GM12875 (cell line): ENCODE results near the gene CPNE2.

Experiments
- H3K4me3 ChIP-seq: one replicate; pipeline ENCODE4 v1.5.1; 2011; ENCODE audit warnings: low read depth, low read length, control low read depth
- TF ChIP-seq, protein P1 (sequence below): IDR thresholded peaks from 2 replicates; pipeline ENCODE4 v1.5.1; 2011; ENCODE audit warnings: low read depth, mild to moderate bottlenecking, control low read depth, inconsistent platforms, low read length, moderate library complexity, borderline replicate concordance; ENCODE audit not compliant: insufficient read depth

Gene CPNE2

DNA sequence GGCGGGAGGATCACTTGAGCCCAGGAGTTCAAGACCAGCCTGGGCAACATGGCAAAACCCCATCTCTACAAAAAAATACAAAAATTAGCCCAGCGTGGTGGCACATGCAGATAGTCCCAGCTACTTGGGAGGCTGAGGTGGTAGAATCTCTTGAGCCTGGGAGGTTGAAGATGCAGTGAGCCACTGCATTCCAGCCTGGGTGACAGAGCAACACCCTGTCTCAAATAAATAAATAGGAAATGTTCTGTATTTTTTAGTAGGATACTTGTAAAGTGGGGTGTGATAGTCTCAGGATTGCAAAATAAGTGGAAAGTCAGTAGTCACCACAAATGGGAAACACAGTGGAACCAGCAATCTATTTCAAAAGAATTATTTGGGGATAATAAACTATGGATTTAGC lies 97.8 kb downstream of the CPNE2 start:
- no peak overlapping the region for H3K4me3 ChIP-seq
- TF ChIP-seq, protein P1, sequence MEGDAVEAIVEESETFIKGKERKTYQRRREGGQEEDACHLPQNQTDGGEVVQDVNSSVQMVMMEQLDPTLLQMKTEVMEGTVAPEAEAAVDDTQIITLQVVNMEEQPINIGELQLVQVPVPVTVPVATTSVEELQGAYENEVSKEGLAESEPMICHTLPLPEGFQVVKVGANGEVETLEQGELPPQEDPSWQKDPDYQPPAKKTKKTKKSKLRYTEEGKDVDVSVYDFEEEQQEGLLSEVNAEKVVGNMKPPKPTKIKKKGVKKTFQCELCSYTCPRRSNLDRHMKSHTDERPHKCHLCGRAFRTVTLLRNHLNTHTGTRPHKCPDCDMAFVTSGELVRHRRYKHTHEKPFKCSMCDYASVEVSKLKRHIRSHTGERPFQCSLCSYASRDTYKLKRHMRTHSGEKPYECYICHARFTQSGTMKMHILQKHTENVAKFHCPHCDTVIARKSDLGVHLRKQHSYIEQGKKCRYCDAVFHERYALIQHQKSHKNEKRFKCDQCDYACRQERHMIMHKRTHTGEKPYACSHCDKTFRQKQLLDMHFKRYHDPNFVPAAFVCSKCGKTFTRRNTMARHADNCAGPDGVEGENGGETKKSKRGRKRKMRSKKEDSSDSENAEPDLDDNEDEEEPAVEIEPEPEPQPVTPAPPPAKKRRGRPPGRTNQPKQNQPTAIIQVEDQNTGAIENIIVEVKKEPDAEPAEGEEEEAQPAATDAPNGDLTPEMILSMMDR: no peak

DNA sequence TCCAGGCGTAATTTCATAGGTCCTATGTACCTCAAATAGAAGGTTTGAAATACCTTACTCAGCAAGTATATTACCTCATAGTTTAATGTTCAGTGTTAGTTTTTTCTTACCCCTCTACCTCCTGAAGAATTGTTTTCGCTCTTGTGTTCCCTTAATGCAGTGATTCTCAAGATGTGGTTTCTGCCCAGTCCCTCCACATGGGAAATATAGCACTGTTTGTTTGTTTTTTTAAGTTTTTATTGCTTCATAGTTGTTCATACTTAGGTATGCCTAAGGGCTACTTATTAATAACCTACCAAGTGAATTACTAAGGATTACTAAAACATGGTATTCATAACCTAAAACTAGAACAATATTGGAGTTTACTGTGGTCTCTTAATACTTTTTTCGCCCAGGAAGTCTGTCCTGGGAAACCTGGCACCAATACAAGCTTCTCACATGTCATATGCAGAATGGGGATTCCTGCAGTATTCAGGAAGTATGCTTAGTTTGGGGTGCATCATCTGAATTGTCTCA lies 98.7 kb downstream of the CPNE2 start:
- TF ChIP-seq, protein P1: no peak
- no peak overlapping the region for H3K4me3 ChIP-seq

DNA sequence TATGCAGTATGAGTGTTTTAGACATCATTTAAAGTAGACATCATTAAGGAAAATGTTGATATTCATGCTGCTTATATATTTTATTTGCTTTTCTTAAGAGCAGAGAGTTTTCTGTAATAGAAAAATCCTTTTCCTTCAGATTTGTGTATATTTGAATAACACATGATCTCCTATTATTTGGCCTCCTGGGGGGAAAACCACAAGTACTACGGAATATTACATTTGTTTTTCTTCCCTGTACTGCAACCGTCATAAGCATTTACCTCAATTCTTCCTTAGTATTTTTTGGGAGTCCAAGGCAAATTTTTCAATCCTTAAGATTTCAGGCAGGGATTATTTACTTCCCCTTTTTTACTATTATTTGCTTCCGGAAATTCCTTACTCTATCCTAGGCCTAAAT lies 99.8 kb downstream of the CPNE2 start:
- TF ChIP-seq, protein P1: no peak
- H3K4me3 ChIP-seq: no peak overlapping the region

DNA sequence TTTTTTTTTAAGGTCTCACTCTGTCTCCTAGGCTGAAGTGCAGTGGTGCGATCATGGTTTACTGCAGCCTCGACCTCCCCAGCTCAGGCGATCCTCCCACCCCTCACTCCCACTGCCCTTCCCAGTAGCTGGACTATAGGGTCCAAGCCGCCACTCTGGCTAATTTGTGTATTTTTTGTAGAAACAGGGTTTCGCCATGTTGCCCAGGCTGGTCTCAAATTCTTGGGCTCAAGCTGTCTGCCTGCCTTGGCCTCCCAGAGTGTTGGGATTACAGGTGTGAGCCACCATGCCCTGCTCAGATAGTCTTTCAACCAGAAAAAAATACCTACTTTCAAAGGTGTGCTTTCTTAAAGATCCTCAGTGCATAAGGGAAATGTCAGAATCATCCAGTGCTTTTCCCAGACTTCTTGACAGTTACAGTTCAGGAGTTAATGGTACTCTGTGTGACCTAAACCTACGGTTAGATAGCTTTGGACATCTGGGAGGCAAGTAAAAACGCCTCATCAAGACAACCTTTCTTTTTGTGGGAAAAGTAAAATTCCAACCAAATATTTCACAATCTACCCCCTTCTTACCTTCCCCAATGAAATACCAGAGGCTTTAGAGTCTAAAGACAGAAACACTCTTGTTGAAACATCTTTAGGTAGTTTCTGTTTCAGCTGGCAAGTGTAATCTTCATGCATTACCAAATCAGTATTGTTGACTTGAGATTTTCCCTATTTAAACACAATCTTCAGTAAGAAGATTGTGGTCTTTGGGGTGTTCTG lies 100.5 kb downstream of the CPNE2 start:
- TF ChIP-seq, protein P1: no peak
- no peak overlapping the region for H3K4me3 ChIP-seq

DNA sequence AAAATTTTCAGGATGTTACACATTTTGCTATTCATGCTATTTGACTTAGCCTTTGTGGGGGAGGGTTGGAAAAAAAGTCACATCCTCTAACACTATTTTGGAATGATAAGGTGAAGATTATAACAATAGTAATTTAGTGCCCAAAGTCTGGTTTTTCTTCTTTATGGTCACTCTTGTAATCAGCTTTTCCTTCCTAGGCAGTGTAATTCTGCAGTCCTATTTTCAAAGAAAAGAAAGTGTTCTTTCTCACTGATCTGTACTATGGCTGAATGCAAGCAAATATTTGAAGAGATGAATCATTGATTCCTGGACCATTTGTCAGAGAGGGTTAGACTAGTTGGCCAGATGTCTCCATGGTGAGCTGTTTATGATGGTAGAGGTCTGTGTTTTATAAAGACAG lies 102.1 kb downstream of the CPNE2 start:
- H3K4me3 ChIP-seq: no peak overlapping the region
- TF ChIP-seq, protein P1: no peak

DNA sequence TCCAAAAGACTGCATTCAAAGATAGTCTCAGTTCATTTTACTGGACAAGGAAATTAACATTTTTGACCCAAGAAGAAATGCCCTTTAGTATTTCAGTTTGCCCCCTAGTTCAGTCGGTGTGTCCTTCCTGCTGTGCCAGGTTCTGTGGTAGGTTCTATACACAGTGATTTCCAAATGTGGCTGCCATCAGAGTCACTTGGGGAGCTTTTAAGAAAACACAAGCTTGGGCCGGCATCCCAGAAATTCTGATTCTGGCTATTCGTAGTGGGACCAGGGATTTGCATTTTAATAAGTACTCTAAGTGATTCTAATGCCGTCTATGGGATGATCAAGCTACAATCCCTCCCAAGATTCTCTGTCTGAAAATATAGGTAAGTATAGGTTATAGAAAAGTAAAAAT lies 103.9 kb downstream of the CPNE2 start:
- no peak overlapping the region for H3K4me3 ChIP-seq

More for the DNA sequence above, 103.9 kb downstream of the CPNE2 start:
- TF ChIP-seq, protein P1: no peak
